Esophagus muscularis mucosa (tissue), 4 donors: ENCODE measurements around the gene CFAP73.

Experiments
- CTCF ChIP-seq, 3 experiments: fragments of 200-600 bp in 2 of 3; fragments of 450-650 bp in 1 of 3; sonication (generic) in 2 of 3; IDR thresholded peaks; one replicate each; pipeline ENCODE4 v1.5.1; 2017 to 2019; ENCODE audit warnings: antibody characterized with exemption in 3 of 3, mild to moderate bottlenecking in 2 of 3, moderate library complexity in 1 of 3
- EP300 ChIP-seq: sonication (generic); formaldehyde crosslinking; IDR thresholded peaks from one replicate; pipeline ENCODE4 v1.6.1; 2017; ENCODE audit warnings: antibody characterized with exemption
- POLR2AphosphoS5 ChIP-seq, 2 donors: sonication (generic); formaldehyde crosslinking; IDR thresholded peaks; one replicate each; pipeline ENCODE4 v1.6.1; 2017; ENCODE audit warnings: antibody characterized with exemption in 2 of 2

GRCh38 chr12:113136990-113137511 lies 12.5 kb upstream of the CFAP73 start:
- TF ChIP-seq CTCF (IDR thresholded peaks at IDR 0.05) (no peak), POLR2AphosphoS5 (IDR thresholded peaks at IDR 0.05) (no peak), EP300 (no peak)
